ENCODE results near the gene CCDC54. TPM values are rescaled to one million over a fixed set of nuclear protein-coding genes. Genes with fewer than 3 reads are reported as not detected.
"Not testable (repeated sequence)": the region's sequence is repeated elsewhere in the genome, so short reads cannot be mapped to it uniquely, and the experiment has no call there.

Gene CCDC54
- not detected for total RNA-seq

GRCh38 chr3:107377151-107377550, at the start of gene CCDC54:
Gene CCDC54 (plus strand): TSS chr3:107377439. CDS start chr3:107377588, 149 bp downstream.
- H3K9me3 Mint-ChIP-seq = no peaks in the 10 kb centered on the region
- no peak for DNase-seq
- no peaks in the 10 kb centered on the region for H3K4me1 Mint-ChIP-seq
- H3K36me3 Mint-ChIP-seq = no peaks in the 10 kb centered on the region
- H3K27ac Mint-ChIP-seq = no peak within 1 kb of the TSS
- peaks cover 28% of the 10 kb centered on the region for H3K27me3 Mint-ChIP-seq
- H3K4me3 Mint-ChIP-seq = no peak within 1 kb of the TSS

DNA sequence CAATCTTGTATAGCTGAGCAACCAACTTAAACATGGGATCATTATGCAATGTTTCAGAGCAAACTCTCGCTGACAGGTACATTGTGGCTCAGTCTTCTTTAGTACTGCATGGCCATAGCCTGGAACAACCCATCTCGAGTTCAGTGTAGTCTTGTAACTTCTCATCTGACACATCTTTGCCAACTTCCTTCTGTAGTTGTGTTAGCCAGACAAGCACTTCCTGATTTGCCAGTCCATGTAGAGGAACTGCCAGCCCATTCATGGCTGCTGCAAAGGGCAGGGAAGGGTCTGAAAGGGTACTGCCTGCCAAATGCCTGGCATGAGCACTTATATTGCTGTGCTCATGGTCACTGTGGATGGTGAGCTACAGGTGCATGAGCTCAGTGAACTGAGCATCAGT, 49.2 kb upstream of the CCDC54 start:
- Mint-ChIP-seq H3K4me1 (no peaks in the 10 kb centered on the region), H3K27ac (no peak overlapping the region), H3K27me3 (no peaks in the 10 kb centered on the region), H3K36me3 (no peaks in the 10 kb centered on the region), H3K9me3 (no peaks in the 10 kb centered on the region), H3K4me3 (no peak overlapping the region)
- no peak for DNase-seq

- Mint-ChIP-seq H3K27ac (no peak overlapping the region), H3K27me3 (no peaks in the 10 kb centered on the region), H3K4me1 (no peaks in the 10 kb centered on the region), H3K9me3 (no peaks in the 10 kb centered on the region), H3K4me3 (no peak overlapping the region), H3K36me3 (no peaks in the 10 kb centered on the region)
- no peak for DNase-seq
These were observed 48.2 kb upstream of the CCDC54 start for GRCh38 chr3:107329088-107329487.

DNA sequence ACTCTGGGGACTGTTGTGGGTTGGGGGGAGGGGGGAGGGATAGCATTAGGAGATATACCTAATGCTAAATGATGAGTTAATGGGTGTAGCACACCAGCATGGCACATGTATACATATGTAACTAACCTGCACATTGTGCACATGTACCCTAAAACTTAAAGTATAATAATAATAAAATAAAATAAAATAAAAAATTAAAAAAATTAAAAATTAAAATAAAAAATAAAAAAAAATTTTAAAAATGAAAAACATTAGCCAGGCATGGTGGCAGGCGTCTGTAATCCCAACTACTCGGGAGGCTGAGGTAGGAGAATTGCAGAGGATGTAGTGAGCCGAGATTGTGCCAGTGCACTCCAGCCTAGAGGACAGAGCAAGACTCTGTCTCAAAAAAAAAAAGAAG, 37.5 kb upstream of the CCDC54 start:
- not testable (repeated sequence) for H3K4me1 Mint-ChIP-seq, DNase-seq, H3K9me3 Mint-ChIP-seq, H3K36me3 Mint-ChIP-seq, H3K27me3 Mint-ChIP-seq, H3K4me3 Mint-ChIP-seq, H3K27ac Mint-ChIP-seq

DNA sequence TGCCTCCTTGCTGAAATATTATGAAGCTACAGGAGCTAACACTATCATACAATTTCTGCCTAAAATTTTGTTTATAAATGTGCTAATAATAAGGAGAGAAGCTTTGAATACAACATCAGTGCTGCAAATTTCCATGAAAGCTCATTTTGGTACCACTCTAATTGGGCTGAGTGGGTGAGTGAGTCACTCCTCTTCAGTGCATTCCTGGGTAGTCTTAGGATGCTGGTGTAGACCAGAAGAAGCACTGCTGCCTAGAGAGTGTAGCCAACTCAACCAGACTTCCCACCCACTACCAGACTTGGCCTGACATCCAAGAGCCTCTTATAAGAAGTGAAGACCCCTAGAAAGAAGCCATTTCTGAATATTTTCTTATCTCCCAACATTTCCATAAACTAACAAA, 32.5 kb upstream of the CCDC54 start:
- Mint-ChIP-seq H3K36me3 (no peaks in the 10 kb centered on the region), H3K4me3 (no peak overlapping the region)
- DNase-seq = no peak

DNA sequence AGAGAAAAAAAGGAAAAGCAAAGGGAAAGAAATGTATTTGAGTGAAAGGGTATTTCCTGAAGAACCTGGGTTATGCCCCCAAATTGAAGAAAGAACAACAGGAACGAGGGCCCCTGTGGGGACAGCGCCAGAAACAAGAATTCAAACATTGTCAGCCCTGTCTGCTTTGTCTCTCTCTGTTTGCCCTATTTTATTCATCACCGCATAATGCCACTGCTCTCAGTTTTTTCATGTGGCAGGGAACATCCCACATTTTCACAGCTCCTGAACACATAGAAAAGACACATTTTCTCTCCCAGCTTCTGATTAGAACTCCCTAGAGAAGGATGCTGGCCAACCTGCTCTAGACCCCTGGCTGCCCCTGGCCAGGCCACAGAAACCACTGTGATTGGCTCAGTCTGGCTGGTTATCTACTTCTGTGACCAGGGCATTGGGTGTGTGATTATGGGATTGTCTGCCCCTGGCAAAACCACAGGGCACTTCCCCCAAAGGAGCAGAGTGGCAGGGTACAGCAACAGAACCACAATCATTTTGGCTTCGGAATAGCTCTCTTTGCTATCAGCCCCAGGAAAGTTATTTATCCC, 31.3 kb upstream of the CCDC54 start:
- Mint-ChIP-seq H3K27ac (no peak overlapping the region), H3K4me3 (no peak overlapping the region), H3K36me3 (no peaks in the 10 kb centered on the region), H3K9me3 (no peaks in the 10 kb centered on the region), H3K27me3 (no peaks in the 10 kb centered on the region), H3K4me1 (peaks cover 1% of the 10 kb centered on the region)
- no peak for DNase-seq

More for the DNA sequence above, 32.5 kb upstream of the CCDC54 start:
- Mint-ChIP-seq H3K4me1 (peaks cover 1% of the 10 kb centered on the region), H3K9me3 (no peaks in the 10 kb centered on the region), H3K27me3 (no peaks in the 10 kb centered on the region), H3K27ac (no peak overlapping the region)

DNA sequence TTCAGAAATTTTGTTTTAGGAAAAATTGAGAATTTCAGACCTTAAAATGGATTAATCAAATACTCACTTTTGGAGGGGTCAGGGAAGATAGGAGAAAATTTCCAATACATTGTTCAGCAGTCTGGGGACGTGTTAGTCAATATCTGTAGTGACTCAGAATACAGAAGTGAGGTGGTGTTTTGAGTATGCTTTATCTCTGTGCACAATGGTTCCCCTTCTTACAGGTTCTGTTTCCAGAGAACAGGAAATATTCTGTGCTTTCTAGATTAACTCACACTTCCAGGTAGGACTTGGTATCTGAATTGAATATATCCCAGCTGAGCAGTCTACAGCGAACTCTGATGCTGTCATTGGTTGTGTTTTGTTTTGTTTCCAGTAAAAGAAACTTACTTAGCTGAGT, 30.7 kb upstream of the CCDC54 start:
- H3K4me3 Mint-ChIP-seq = no peak overlapping the region
- no peaks in the 10 kb centered on the region for H3K27me3 Mint-ChIP-seq
- no peak overlapping the region for H3K27ac Mint-ChIP-seq
- H3K9me3 Mint-ChIP-seq = no peaks in the 10 kb centered on the region
- no peaks in the 10 kb centered on the region for H3K36me3 Mint-ChIP-seq
- peaks cover 1% of the 10 kb centered on the region for H3K4me1 Mint-ChIP-seq
- DNase-seq = no peak

- Mint-ChIP-seq H3K4me1 (peaks cover 1% of the 10 kb centered on the region), H3K4me3 (no peak overlapping the region), H3K9me3 (no peaks in the 10 kb centered on the region), H3K36me3 (no peaks in the 10 kb centered on the region), H3K27me3 (peaks cover under 1% of the 10 kb centered on the region), H3K27ac (no peak overlapping the region)
- DNase-seq = no peak
These were observed 29.5 kb upstream of the CCDC54 start for GRCh38 chr3:107347751-107348150.

DNA sequence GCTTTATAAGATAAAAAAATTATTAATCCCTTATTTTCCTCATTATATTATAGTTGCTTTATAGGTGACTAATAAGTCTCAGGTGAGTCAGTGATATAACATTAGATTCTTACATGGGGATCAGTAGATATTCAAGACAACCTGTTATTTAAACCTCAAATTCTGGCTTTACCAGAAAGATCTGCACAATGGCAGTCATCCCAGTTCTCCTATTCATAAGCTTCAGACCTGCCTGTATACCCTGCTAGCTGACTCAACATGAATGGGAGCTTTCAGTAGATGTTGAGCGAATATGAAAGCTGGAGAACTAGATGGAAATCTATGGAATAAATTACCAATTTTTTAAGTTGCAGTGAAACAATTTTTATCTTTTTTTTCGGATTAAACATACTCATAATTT, 20.5 kb upstream of the CCDC54 start:
- no peak for DNase-seq
- H3K4me1 Mint-ChIP-seq = no peaks in the 10 kb centered on the region

DNA sequence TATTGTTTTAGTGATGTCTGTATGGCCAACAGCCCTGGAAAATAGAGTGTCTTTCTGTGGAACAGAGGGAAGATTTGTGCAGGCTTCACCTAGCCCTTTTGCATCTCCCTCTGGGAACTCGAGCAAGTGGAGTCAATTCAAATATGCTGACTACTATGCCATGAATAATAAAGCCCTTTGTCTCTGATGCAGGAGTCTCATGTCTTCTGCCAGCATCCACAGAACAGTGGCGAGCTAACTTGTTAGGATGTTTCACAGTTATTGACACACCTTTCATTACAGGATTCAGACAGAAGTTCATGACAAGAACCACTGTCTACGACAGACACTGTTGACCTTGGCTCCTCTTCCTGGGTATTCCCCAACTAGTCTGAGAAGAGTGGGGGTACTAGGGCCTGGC, 15.6 kb upstream of the CCDC54 start:
- Mint-ChIP-seq H3K27me3 (peaks cover 6% of the 10 kb centered on the region), H3K4me3 (no peak overlapping the region), H3K4me1 (no peaks in the 10 kb centered on the region), H3K36me3 (no peaks in the 10 kb centered on the region), H3K9me3 (no peaks in the 10 kb centered on the region), H3K27ac (no peak overlapping the region)
- DNase-seq = no peak

More for the DNA sequence above, 20.5 kb upstream of the CCDC54 start:
- Mint-ChIP-seq H3K27me3 (peaks cover 4% of the 10 kb centered on the region), H3K36me3 (no peaks in the 10 kb centered on the region), H3K4me3 (no peak overlapping the region), H3K27ac (no peak overlapping the region), H3K9me3 (no peaks in the 10 kb centered on the region)

DNA sequence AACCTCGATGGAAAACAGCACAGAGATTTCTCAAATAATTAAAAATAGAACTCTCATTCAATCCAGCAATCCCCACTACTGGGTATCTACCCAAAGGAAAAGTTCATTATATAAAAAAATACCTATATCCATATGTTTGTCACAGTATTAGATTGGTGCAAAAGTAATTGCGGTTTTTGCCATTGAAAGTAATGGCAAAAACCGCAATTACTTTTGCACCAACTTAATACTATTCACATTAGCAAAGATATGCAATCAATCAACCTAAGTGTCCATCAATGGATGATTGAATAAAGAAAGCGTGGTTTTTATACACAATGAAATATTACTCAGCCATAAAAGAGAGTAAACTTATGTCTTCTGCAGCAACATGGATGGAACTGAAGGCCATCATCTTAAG, 12.2 kb upstream of the CCDC54 start:
- Mint-ChIP-seq H3K9me3 (no peaks in the 10 kb centered on the region), H3K36me3 (no peaks in the 10 kb centered on the region), H3K27me3 (peaks cover 6% of the 10 kb centered on the region), H3K4me3 (no peak overlapping the region), H3K27ac (no peak overlapping the region), H3K4me1 (no peaks in the 10 kb centered on the region)
- no peak for DNase-seq

DNA sequence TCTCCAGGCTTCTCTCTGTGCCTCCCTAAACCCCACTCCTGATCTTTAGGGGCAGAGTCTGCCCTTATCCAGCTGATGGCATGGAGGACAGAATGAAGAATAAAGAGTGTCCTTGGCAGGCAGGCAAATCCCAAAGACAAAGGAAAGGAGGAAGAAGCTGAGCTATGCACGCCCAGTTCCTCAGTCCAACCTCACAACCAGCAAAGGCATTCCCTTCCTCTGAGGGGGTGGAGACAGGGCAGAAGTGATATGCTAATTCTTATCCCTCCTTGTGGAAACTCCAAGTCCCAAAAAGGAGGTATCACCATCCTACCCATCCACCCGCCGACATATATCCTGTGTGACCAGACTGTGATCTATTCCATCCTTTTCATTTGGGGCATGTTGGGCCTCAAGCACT, 10.5 kb upstream of the CCDC54 start:
- Mint-ChIP-seq H3K4me1 (no peaks in the 10 kb centered on the region), H3K27ac (no peak overlapping the region), H3K36me3 (no peaks in the 10 kb centered on the region), H3K4me3 (no peak overlapping the region), H3K9me3 (no peaks in the 10 kb centered on the region), H3K27me3 (peaks cover 6% of the 10 kb centered on the region)
- DNase-seq = no peak

DNA sequence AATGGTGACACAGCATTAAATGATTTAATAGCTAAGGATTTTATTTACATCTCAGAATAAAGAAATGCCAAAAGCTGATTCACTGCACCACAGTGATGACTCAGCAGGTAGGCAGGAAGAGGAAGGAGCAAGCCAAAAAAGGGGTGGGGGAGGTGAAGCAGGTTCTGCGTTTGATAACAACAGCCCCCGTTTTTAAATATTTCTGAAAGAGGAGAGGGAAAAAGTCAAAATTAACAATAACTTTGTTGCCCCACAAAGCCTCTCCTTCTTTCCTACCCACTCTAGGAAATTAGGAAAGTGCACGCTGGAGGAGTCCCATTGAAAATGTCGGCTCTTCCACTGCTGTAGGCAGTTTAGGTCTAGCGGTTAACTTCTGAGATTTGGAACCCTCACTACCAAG, 9.9 kb upstream of the CCDC54 start:
- no peak overlapping the region for H3K27ac Mint-ChIP-seq
- no peaks in the 10 kb centered on the region for H3K4me1 Mint-ChIP-seq
- no peaks in the 10 kb centered on the region for H3K9me3 Mint-ChIP-seq
- H3K27me3 Mint-ChIP-seq = peaks cover 8% of the 10 kb centered on the region
- H3K4me3 Mint-ChIP-seq = no peak overlapping the region
- DNase-seq = no peak
- H3K36me3 Mint-ChIP-seq = no peaks in the 10 kb centered on the region

GRCh38 chr3:107368654-107369398, 8.4 kb upstream of the CCDC54 start:
- DNase-seq = no peak
- H3K27me3 Mint-ChIP-seq = peaks cover 16% of the 10 kb centered on the region
- no peaks in the 10 kb centered on the region for H3K9me3 Mint-ChIP-seq
- H3K36me3 Mint-ChIP-seq = no peaks in the 10 kb centered on the region
- H3K4me1 Mint-ChIP-seq = no peaks in the 10 kb centered on the region
- H3K4me3 Mint-ChIP-seq = no peak overlapping the region
- no peak overlapping the region for H3K27ac Mint-ChIP-seq

- no peaks in the 10 kb centered on the region for H3K36me3 Mint-ChIP-seq
- no peak overlapping the region for H3K4me3 Mint-ChIP-seq
- H3K27me3 Mint-ChIP-seq = peaks cover 16% of the 10 kb centered on the region
- no peaks in the 10 kb centered on the region for H3K9me3 Mint-ChIP-seq
- no peaks in the 10 kb centered on the region for H3K4me1 Mint-ChIP-seq
- DNase-seq = no peak
- H3K27ac Mint-ChIP-seq = no peak overlapping the region
These were observed 7.4 kb upstream of the CCDC54 start for GRCh38 chr3:107369791-107370190.

GRCh38 chr3:107370907-107371306, 6.3 kb upstream of the CCDC54 start:
- Mint-ChIP-seq H3K27ac (no peak overlapping the region), H3K9me3 (no peaks in the 10 kb centered on the region), H3K27me3 (peaks cover 17% of the 10 kb centered on the region), H3K4me1 (no peaks in the 10 kb centered on the region), H3K36me3 (no peaks in the 10 kb centered on the region), H3K4me3 (no peak overlapping the region)
- no peak for DNase-seq
